NT2/D1 (cell line): ENCODE measurements around the gene SEC24C.

Experiments used
- DNase-seq: peaks from one replicate; pipeline ENCODE4 v3.0.0-alpha.2; 2011; ENCODE audit warnings: low read depth, low spot score
- H3K27me3 ChIP-seq: 2 replicates; pipeline ENCODE4 v1.6.0; 2011; ENCODE audit warnings: mild to moderate bottlenecking; ENCODE audit not compliant: insufficient read length, insufficient read depth
- H3K36me3 ChIP-seq: 2 replicates; pipeline ENCODE4 v1.6.1; 2011; ENCODE audit warnings: mild to moderate bottlenecking, low read length, mixed read lengths; ENCODE audit not compliant: insufficient read depth, insufficient read length
- H3K4me1 ChIP-seq: 2 replicates; pipeline ENCODE4 v1.5.1; 2011; ENCODE audit not compliant: insufficient read depth, insufficient read length
- H3K4me3 ChIP-seq: 2 replicates; pipeline ENCODE4 v1.5.1; 2011; ENCODE audit warnings: low read depth; ENCODE audit not compliant: insufficient read length
- H3K9ac ChIP-seq: 2 replicates; pipeline ENCODE4 v1.6.0; 2011; ENCODE audit warnings: low read depth; ENCODE audit not compliant: insufficient read length
- H3K9me3 ChIP-seq: 2 replicates; pipeline ENCODE4 v1.5.1; 2011; ENCODE audit warnings: mild to moderate bottlenecking, low read length; ENCODE audit not compliant: insufficient read depth
- SUZ12 ChIP-seq: IDR thresholded peaks from 2 replicates; pipeline ENCODE4 v1.6.1; 2011; ENCODE audit not compliant: insufficient read length, insufficient read depth; ENCODE audit errors: extremely low read depth
- YY1 ChIP-seq: IDR thresholded peaks from 2 replicates; pipeline ENCODE4 v1.6.1; 2011; ENCODE audit not compliant: insufficient read length, insufficient read depth
- ZNF274 ChIP-seq: IDR thresholded peaks from 2 replicates; pipeline ENCODE4 v1.6.1; 2011; ENCODE audit warnings: mild to moderate bottlenecking, low read depth, low read length

The SEC24C gene

DNA sequence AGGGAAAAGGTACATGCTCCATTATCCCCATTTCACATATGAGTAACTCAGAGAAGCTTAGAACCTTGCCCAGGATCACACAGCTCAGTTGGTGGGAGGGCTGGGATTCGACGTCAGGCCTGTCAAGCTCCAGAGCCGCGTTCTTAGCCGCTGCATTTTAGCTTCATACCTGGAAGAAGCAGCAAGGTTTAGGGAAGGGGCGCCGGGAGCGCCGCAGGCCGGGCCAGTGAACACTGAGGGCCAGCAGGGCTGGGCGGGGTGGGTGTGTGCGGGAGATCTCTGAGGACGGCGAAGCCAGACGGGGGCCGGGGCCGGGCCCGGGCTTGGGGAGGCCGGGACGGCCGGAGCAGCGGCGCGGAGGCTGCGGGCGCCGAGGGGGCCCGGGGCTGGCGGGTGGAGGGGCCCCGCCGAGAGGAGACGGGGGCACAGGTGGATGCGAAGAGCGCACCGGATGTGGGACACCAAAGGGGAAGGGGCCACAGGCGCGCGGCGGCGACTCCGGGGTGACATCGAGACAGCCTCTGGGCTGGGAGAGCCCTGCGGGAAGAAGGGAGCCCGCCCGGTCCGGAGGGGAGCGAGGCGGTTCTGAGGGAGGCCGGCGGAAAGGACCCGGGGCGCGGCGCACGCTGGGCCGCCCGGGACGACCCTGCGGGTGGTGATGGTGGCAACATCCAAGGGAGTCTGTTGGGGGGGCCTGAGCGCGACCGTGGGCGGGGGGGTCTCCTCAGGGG lies 66.7 kb downstream of the SEC24C start:
- Histone ChIP-seq H3K9ac (peak overlapping the region; percentile 77), H3K4me1 (peaks cover 2% of the 10 kb centered on the region), H3K9me3 (no peaks in the 10 kb centered on the region), H3K4me3 (peak overlapping the region; percentile 71), H3K27me3 (peaks cover 5% of the 10 kb centered on the region), H3K36me3 (peaks cover 59% of the 10 kb centered on the region)
- no peak for DNase-seq
- TF ChIP-seq SUZ12 (no peak), ZNF274 (no peak), YY1 (no peak)

DNA sequence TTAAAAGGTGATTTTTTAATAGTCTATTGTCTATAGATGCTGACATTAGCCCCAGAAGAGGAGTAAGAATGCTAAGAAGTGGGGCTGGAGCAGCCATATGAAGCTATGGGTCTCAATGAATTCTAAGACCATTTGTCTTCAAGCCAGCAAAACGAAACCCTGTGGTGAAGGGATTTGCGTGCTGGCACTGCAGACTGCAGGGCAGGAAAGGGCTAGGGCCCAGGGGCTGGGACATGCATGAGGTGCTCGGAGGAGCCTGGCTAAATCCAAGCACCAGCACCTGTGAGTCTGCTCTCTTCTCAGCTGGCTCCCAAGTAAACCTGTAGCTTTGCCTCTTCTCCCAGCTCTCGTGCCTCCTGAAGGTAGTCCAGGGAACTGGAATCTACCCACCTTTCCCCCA lies 68.5 kb downstream of the SEC24C start:
- peaks cover 2% of the 10 kb centered on the region for H3K4me1 ChIP-seq
- no peak overlapping the region for H3K9ac ChIP-seq
- TF ChIP-seq SUZ12 (no peak), ZNF274 (no peak), YY1 (no peak)
- peaks cover 5% of the 10 kb centered on the region for H3K27me3 ChIP-seq
- no peak overlapping the region for H3K4me3 ChIP-seq
- peaks cover 56% of the 10 kb centered on the region for H3K36me3 ChIP-seq
- no peaks in the 10 kb centered on the region for H3K9me3 ChIP-seq
- DNase-seq: no peak

DNA sequence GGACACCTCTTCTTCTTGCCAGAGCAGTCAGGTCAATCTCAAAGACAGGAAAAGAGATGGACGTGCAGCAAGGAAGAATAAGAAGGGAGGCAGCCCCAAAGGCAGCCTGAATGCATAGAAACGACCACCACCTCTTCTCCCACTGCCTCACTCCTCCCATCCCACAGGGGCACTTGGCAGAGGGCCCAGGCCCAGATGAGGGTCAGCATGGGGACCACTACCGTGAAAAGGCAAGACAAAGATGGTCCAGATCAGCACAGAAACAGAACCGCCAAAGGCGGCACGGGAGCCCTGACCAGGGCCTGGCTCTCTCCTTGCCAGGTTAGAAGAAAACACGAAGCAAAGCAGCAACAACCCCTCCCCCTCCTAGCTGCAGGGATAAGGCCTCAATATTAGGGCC lies 69.2 kb downstream of the SEC24C start:
- Histone ChIP-seq H3K9me3 (no peaks in the 10 kb centered on the region), H3K27me3 (peaks cover 5% of the 10 kb centered on the region), H3K36me3 (peaks cover 56% of the 10 kb centered on the region), H3K4me3 (no peak overlapping the region), H3K9ac (no peak overlapping the region), H3K4me1 (peaks cover 4% of the 10 kb centered on the region)
- no peak for DNase-seq
- no peak for TF ChIP-seq ZNF274
- TF ChIP-seq YY1: no peak
- TF ChIP-seq SUZ12: no peak

DNA sequence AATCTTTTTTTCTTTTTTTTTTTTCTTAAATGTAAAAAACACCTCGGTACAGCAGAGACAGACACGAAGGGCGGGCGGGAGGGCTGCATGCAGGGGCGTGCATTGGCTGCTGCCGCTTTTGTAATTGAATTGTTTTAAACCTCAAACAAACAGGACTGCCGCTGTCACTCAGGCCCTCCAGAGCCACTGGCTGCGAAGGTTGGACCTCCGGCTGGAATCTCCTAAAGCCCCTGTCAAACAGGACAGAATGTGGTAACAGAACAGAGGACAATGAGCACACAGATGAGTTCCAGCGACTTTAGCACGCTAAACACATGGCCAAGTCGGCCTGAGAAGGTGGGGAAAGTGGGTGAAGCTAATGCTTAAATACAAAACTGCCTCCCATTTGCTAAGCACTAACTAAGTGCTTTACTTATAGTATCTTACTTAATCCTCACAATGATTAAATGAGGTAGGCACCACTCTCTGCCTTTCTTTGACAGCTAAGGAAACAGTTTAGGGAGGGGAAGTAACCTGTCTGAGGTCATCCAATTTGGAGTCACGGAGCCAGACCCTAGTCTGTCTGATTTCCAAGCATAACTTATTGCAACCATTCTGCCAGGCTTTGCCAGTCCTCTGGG lies 70.2 kb downstream of the SEC24C start:
- H3K9me3 ChIP-seq: no peaks in the 10 kb centered on the region
- H3K4me3 ChIP-seq: no peak overlapping the region

DNA sequence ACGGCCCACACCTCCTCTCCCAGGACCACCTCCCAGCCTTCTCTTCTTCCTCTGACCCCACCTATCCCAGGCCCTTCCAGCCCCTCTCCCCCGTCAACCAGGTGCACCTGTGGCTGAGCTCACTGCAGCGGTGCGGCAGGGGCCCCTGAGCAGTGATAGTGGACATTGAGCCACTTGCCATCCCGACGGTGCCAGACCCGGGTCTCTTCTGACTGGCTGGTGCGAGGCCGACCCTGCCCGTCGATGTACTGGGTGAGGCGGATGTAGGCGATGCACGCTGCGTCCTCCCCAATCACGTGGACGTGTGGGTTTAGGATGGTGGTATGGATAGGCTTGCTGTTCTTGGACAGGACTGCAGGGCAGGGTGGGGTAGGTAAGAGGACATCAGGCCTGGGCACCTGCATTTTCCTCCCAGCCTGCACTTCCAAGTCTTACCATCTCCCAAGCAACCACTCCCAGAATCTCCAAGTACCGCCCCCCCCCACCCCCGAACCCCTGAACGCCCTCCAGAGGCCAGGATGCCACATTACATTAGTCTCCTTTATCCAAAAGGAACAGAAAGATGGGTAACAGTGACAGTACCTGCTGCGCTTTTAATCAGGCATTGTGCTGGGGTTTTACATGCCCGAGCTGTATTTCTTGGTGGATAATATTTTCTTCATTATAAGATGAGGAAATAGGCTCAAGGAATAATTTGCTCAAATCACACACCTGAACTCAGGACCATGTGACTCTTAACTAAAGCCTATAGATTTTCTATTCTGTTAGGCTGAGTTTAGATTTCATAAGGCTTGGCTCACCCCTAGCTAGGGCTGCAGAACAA lies 70.9 kb downstream of the SEC24C start:
- Histone ChIP-seq H3K9ac (no peak overlapping the region), H3K4me3 (no peak overlapping the region), H3K27me3 (peaks cover 5% of the 10 kb centered on the region), H3K36me3 (peaks cover 49% of the 10 kb centered on the region), H3K4me1 (peaks cover 7% of the 10 kb centered on the region), H3K9me3 (no peaks in the 10 kb centered on the region)
- no peak for TF ChIP-seq YY1
- TF ChIP-seq ZNF274: no peak
- no peak for TF ChIP-seq SUZ12
- no peak for DNase-seq

More for the DNA sequence above, 70.2 kb downstream of the SEC24C start:
- peaks cover 5% of the 10 kb centered on the region for H3K27me3 ChIP-seq
- DNase-seq: no peak
- H3K9ac ChIP-seq: no peak overlapping the region
- no peak for TF ChIP-seq SUZ12
- TF ChIP-seq ZNF274: no peak
- no peak for TF ChIP-seq YY1
- peaks cover 52% of the 10 kb centered on the region for H3K36me3 ChIP-seq
- peaks cover 4% of the 10 kb centered on the region for H3K4me1 ChIP-seq

DNA sequence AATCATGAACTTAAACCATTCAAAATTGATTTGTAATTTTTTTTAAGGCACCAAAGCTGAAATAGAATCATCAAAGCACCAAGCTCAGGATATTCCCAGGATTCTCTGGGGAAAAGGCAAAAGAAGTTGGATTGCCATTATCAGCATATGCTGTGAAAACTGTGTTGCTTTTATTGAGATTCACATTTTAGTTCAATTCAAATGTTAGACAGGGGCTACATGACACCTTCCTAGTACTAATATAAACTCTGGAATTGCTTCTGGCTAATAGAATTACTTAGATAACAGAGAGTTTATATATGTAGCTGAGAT lies 71.5 kb downstream of the SEC24C start:
- H3K27me3 ChIP-seq: peaks cover 1% of the 10 kb centered on the region
- no peaks in the 10 kb centered on the region for H3K9me3 ChIP-seq
- peaks cover 7% of the 10 kb centered on the region for H3K4me1 ChIP-seq
- no peak overlapping the region for H3K9ac ChIP-seq
- H3K36me3 ChIP-seq: peaks cover 49% of the 10 kb centered on the region
- no peak overlapping the region for H3K4me3 ChIP-seq
- TF ChIP-seq YY1 (no peak), SUZ12 (no peak), ZNF274 (no peak)
- no peak for DNase-seq

DNA sequence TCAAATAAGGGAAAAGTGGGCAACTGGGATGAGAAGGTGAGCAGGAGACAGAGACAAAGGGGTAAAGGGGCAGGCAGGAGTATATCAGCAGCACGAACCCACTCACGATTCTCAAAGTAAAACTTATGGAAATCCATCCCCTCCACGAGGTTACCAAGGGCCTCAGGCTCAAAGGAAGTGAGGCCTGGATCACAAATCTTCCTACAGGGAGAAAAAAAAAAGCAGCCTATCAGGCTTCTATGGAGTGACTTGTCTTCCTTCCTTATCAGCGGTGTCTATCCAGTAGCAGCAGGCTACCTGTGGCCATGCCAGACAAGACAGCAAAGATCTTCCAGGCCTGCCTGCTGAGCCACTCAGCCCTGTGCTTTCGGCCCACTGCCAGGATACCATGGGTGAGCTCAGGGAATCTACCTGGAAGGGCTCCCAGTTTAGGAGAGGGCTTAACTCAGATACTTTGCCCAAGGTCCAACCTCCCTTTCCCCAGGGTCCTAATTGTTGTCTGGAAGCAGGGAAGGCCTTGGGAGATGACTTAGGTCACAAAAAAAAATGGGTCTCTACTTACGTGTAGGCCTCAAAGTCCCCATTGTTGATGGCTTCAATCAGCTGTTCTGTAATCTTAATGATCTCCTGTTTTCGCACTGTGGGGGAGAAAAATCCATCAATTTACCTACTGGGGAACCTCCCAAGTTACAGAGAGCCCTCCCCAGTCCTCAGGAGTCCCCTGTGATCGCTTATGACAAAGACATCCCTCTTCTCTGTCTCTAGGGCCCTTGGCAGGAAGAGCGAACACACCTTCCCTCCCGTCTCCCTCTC lies 73.0 kb downstream of the SEC24C start:
- Histone ChIP-seq H3K4me1 (peaks cover 7% of the 10 kb centered on the region), H3K9ac (no peak overlapping the region), H3K4me3 (no peak overlapping the region), H3K9me3 (no peaks in the 10 kb centered on the region), H3K27me3 (no peaks in the 10 kb centered on the region), H3K36me3 (peaks cover 59% of the 10 kb centered on the region)
- no peak for DNase-seq
- TF ChIP-seq SUZ12 (no peak), ZNF274 (no peak), YY1 (no peak)
